Right hindlimb (tissue), 1 donor: ENCODE measurements around the gene RIPOR3.
"Not testable (repeated sequence)": the region's sequence is repeated elsewhere in the genome, so short reads cannot be mapped to it uniquely, and the experiment has no call there.

Experiments
- DNase-seq: peaks from one replicate; pipeline ENCODE4 v3.0.0-alpha.2; 2018

Gene RIPOR3

GRCh38 chr20:50704514-50704913 lies 13.2 kb upstream of the RIPOR3 start:
- DNase-seq, result no peak

- not testable (repeated sequence) for DNase-seq
Observed at GRCh38 chr20:50703651-50704438, 12.5 kb upstream of the RIPOR3 start.

- DNase-seq, result no peak
Observed at GRCh38 chr20:50701041-50701963, 10.0 kb upstream of the RIPOR3 start.

- no peak for DNase-seq
Observed at GRCh38 chr20:50699688-50700087, 8.3 kb upstream of the RIPOR3 start.

- DNase-seq, result not testable (repeated sequence)
Observed at GRCh38 chr20:50698255-50698654, 6.9 kb upstream of the RIPOR3 start.

- peak; percentile 81 for DNase-seq
Observed at GRCh38 chr20:50695135-50695872, 4.0 kb upstream of the RIPOR3 start.

- no peak for DNase-seq
Observed at GRCh38 chr20:50694379-50695134, 3.2 kb upstream of the RIPOR3 start.

- no peak for DNase-seq
Observed at GRCh38 chr20:50693001-50693400, 1.7 kb upstream of the RIPOR3 start.

- no peak for DNase-seq
Observed at GRCh38 chr20:50692552-50692933, 1.2 kb upstream of the RIPOR3 start.

GRCh38 chr20:50691573-50692551 lies 520 bp upstream of the RIPOR3 start:
- DNase-seq, result peak; percentile 62

- DNase-seq, result no peak
Observed at GRCh38 chr20:50689864-50690649, 1.3 kb downstream of the RIPOR3 start.

- DNase-seq, result no peak
Observed at GRCh38 chr20:50688256-50688975, 2.9 kb downstream of the RIPOR3 start.

- peak; percentile 85 for DNase-seq
Observed at GRCh38 chr20:50686821-50687220, 4.5 kb downstream of the RIPOR3 start.

- no peak for DNase-seq
Observed at GRCh38 chr20:50683570-50683969, 7.8 kb downstream of the RIPOR3 start.

GRCh38 chr20:50682947-50683530 lies 8.3 kb downstream of the RIPOR3 start:
- DNase-seq, result no peak

- no peak for DNase-seq
Observed at GRCh38 chr20:50682065-50682464, 9.3 kb downstream of the RIPOR3 start.

GRCh38 chr20:50681359-50682064 lies 9.8 kb downstream of the RIPOR3 start:
- DNase-seq, result no peak
